Dermis microvascular lymphatic vessel endothelial cell (primary cell): ENCODE measurements around the gene FGGY. TPM values are rescaled to one million over a fixed set of nuclear protein-coding genes. Genes with fewer than 3 reads are reported as not detected.
"Not testable (repeated sequence)": the region's sequence is repeated elsewhere in the genome, so short reads cannot be mapped to it uniquely, and the experiment has no call there.

Source experiments
- DNase-seq, 2 donors: peaks; one replicate each; pipeline versions ENCODE4 v3.0.0 to v3.0.0-alpha.2; 2010; ENCODE audit warnings: low read depth in 2 of 2
- total RNA-seq: library from RNA; depleted of rRNA; stranded (reverse); fragments of >200 nt; gene quantifications from 2 replicates; pipeline ENCODE4 v1.2.1, GENCODE V29; 2014

The FGGY gene
- total RNA-seq, 1 donor from 2014 or later: 8.5 TPM

GRCh38 chr1:59631561-59632255 lies 334.8 kb downstream of the FGGY start:
- no peak for DNase-seq

GRCh38 chr1:59635097-59635496 lies 338.2 kb downstream of the FGGY start:
- no peak for DNase-seq

- DNase-seq: peak; percentile 35 to 54
These were observed 341.4 kb downstream of the FGGY start for GRCh38 chr1:59638231-59638711.

- DNase-seq: no peak
These were observed 342.4 kb downstream of the FGGY start for GRCh38 chr1:59639266-59639665.

GRCh38 chr1:59640851-59641250 lies 344.0 kb downstream of the FGGY start:
- no peak for DNase-seq

GRCh38 chr1:59641836-59642235 lies 344.9 kb downstream of the FGGY start:
- DNase-seq: no peak

- no peak for DNase-seq
These were observed 346.6 kb downstream of the FGGY start for GRCh38 chr1:59643526-59643925.

GRCh38 chr1:59645893-59646292 lies 349.0 kb downstream of the FGGY start:
- DNase-seq: no peak

GRCh38 chr1:59653142-59653958 lies 356.5 kb downstream of the FGGY start:
- DNase-seq: not testable (repeated sequence)

- DNase-seq: no peak
These were observed 357.1 kb downstream of the FGGY start for GRCh38 chr1:59653968-59654367.

GRCh38 chr1:59657873-59658465 lies 361.1 kb downstream of the FGGY start:
- no peak for DNase-seq

- DNase-seq: no peak
These were observed 367.3 kb downstream of the FGGY start for GRCh38 chr1:59664166-59664565.

GRCh38 chr1:59666106-59666505 lies 369.2 kb downstream of the FGGY start:
- DNase-seq: peak in 1 of 2 donors; percentile 12

GRCh38 chr1:59667020-59667419 lies 370.1 kb downstream of the FGGY start:
- DNase-seq: no peak

GRCh38 chr1:59669752-59670312 lies 372.9 kb downstream of the FGGY start:
- DNase-seq: no peak

- DNase-seq: no peak
These were observed 373.8 kb downstream of the FGGY start for GRCh38 chr1:59670662-59671061.

- DNase-seq: no peak
These were observed 374.4 kb downstream of the FGGY start for GRCh38 chr1:59671066-59671952.

GRCh38 chr1:59671953-59672305 lies 375.0 kb downstream of the FGGY start:
- DNase-seq: no peak

- DNase-seq: peak in 1 of 2 donors; percentile 41
These were observed 376.1 kb downstream of the FGGY start for GRCh38 chr1:59672851-59673572.
